HG03565 (cell line): ENCODE results near the gene UBTD1.

Experiments used
- ATAC-seq: cut with Tn5 transposase; IDR thresholded peaks from one replicate; pipeline ENCODE4 v1.9.1; 2021; ENCODE audit warnings: mild to moderate bottlenecking, moderate library complexity; ENCODE audit not compliant: unreplicated experiment

UBTD1 gene

GRCh38 chr10:97601268-97602215 is 102.8 kb downstream of the UBTD1 start:
- no peak for ATAC-seq

GRCh38 chr10:97607095-97607636 is 108.4 kb downstream of the UBTD1 start:
- no peak for ATAC-seq

GRCh38 chr10:97608991-97609561 is 110.4 kb downstream of the UBTD1 start:
- no peak for ATAC-seq

GRCh38 chr10:97611473-97611872 is 112.7 kb downstream of the UBTD1 start:
- ATAC-seq, result no peak

- ATAC-seq, result no peak
Measured at GRCh38 chr10:97612386-97612785, 113.7 kb downstream of the UBTD1 start.

- no peak for ATAC-seq
Measured at GRCh38 chr10:97618285-97618684, 119.6 kb downstream of the UBTD1 start.

- ATAC-seq, result no peak
Measured at GRCh38 chr10:97618733-97619132, 120.0 kb downstream of the UBTD1 start.
